ENCODE data around the gene TMCO5A.
A peak's percentile ranks its signal among the peaks of the same experiment; 100 is the strongest.
"Not testable (repeated sequence)": the region's sequence is repeated elsewhere in the genome, so short reads cannot be mapped to it uniquely, and the experiment has no call there.

The TMCO5A gene

DNA sequence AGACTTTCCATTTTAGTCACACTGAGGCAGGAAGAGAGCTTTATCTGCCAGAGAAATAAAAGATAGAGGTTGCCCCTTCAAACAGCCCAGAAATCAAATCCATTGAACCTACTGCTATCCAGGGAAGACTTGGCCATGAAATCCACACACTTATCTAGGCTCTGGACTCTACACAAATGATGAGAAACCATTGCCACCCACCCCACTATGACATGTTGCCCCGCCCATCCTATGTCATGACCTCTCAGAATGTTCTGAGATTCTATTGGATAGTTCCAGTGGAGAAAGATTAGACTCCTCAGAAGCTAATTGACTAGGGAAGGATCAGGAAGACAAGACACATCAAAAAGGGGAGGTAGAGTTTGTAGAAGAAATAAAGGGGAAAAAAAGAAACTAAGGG is at the start of gene TMCO5A:
Gene TMCO5A (plus strand): TSS at position 301 of the 400 bp plus-strand sequence. CDS start 1,684 bp downstream, outside the sequence.
- FAIRE-seq (no peak), DNase-seq (ENCODE audit: low spot score) (no peak)

DNA sequence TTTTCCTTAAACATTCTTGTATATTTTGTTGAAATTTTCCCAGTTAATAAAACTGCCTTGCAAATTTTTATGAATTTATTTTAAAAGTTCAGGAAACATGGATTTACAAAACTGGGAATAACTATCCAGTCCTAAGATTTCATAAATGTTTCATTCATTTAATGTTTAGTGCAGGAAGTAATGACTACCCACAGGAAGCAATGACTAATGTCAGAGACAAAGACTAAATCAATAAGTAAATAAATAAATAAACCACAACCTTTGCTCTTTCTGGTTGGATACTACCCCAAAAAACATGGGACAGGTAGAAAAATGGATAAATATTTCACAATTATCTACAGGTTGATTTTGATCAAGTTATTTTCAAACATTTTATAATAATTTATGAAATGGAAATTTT is 48.8 kb upstream of the TMCO5A start:
- FAIRE-seq (no peak), DNase-seq (ENCODE audit: low spot score) (no peak)

DNA sequence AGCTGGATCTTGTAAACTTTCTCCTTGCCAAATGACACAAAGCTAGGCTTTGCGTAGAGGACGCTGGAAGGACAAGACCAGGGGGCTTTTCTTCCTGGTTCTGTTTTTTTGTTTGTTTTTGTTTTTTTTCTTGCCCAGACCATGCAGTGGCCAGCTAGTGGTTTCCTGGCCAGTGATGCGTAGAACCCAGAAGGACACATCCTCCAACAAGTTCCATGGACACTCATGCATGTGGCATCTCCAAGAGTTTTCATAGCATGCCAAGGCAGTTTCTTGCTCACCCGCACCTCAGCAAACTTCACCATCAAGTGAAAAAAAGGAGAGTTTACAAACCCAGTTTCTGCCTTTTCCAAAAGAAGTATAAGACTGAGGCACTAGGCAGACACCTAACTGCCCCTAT is 46.1 kb upstream of the TMCO5A start:
- FAIRE-seq: no peak
- peak; percentile 32 for DNase-seq (ENCODE audit: low spot score)

DNA sequence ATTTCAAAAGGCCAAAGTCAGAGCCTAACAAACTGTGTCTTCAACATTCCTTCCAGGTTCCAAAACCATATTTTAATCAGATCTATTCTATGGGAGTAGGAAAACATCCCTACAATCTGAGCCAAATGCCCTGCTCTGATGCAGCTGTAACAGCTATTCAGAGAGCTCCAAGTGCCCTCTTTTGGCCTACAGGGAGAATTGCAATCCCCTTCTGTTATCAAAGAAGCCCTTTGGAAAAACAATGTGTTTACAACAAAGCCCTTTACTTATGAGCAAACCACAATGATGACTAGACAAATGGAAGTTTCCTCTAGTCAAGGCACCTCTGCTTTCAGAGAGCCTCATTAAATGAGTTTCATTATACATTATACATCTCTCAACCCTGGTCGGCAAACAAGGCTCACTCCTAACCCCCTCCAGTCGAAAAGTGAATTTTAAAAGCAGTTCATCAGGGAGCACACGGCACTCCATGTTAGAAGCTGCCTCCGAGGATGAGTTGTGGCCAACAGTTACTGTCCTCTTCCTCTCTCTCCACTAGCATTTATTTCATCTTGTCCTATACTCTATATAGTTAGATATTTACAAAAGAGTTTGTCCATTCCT is 42.6 kb upstream of the TMCO5A start:
- DNase-seq (ENCODE audit: low spot score): peak; percentile 36
- no peak for FAIRE-seq

DNA sequence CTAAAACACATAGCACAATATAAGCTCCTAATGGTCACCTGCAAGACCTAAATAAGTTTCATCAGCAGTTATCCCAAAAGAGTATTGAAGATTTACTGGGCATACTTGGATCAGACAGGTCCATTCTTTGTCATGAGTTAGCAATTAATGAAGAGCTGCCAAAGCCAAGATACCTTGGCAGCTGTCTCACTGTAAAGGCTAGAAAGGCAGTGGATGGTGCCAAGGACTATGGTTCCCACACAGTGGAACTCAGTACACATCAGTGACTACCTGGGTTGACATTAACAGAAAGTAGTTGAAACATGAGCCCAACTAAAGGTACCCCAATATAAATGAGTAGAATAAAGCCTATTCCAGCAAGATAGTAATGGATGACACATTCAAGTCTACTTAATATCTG is 41.1 kb upstream of the TMCO5A start:
- FAIRE-seq (no peak), DNase-seq (ENCODE audit: low spot score) (no peak)

DNA sequence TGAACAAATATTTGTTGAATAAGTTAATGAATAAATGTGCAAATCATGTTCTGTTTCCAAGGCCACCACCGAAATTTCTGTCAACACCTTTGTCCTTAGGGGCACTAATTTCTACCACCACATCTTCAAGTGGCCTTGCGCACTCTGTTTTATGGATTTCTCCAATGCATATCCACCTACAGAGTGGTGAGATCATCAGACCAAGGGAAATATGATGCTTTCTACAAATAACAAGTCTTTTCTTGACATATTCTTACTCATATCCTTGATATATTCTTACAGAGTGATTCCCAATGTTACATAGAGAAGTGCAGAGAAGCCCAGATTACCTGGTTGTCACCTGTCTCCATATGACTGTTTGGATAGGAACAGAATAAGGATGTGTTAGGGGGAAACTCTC is 36.1 kb upstream of the TMCO5A start:
- FAIRE-seq: no peak
- DNase-seq (ENCODE audit: low spot score): no peak

DNA sequence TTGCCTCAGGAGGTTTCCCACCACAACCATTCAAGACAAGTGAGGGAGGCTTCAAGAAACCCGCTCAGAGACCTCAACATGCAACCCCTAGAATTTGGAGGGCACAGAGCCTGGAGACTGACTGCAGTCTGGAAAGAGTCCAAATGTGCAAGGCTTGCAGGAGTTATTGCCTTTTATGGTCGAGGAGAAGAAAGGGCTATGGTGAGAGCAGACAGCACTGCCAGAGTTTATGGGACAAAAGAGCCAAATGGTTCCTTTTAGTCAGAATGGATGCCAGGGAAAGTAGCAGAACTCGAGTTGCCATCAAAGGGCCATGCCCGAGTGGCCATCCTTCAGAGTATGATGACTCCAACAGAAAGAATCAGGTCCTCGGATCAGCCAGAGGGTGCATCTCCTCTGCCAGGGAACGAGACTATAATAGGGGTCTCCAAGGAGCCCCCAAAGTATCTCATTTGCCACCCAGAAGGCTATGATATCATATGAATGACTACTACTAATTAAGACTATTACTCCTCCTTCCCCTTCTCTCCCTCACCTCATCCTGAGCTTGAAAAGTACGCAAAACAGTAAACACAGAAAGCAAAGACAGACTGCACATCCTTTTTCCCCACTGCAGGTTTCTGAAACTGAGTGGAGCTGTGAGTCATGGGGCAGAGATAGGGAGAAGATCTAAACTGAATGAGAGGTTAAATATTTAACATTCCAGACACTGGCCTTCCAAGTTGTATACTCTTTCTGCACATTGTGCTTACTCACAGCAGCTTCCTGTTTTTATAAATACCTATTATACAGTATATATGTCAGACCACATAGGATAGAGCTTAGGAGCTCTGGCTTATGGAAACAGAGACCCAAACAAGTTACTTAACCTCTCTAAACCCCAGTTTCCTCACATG is 33.9 kb upstream of the TMCO5A start:
- DNase-seq (ENCODE audit: low spot score): peak; percentile 39

DNA sequence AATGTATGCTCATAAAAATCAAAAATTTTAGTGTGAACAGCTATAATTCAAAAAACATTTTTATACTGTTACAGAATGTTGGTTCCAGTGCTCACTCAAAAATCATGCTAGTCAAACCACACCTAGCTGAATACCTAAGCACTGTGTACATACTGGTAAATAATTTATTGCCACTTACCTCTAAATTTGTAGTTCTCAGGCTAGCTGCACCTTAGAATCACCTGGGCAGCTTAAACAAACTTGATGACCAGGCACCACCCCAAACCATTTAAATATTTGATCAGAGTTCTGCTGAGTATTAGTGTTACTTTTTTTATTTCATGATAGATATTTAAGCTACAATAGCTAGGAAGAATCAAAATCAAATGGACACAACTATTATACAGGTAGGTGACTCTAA is 32.3 kb upstream of the TMCO5A start:
- FAIRE-seq: no peak
- DNase-seq (ENCODE audit: low spot score): no peak

More for the DNA sequence above, 33.9 kb upstream of the TMCO5A start:
- FAIRE-seq: no peak

DNA sequence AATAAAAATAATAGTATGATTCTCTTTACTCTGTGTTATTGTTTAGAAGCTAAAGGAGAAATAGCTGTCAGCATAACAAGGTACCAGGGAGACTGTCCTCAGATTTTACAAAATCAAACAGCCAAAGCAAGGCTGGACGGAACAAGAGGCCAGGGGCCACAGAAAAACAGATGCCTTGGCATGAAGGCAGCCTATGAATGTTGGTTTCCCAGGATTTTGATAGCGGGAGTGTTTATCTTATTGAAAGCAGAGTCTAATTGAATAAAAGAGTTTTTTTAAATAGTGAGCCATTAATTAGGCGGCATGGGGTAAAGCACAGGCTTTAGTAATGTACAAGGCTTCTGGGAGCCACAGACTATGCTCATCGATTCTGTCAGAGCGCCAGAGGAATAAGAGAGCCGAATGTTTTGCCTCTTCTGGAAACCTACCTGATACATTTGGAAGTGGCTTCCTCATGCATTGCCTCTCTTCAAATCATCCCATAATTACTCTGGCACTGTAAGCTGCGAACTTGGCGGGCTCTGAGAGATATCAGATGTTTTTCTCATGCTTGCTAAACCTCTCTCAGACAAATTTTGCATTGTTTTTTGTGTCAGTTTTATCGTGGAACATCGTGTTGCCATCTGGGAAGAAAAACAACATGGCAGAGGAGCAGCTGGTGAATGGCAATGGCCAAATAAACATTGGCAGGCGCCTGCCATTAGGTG is 30.4 kb upstream of the TMCO5A start:
- FAIRE-seq (no peak), DNase-seq (ENCODE audit: low spot score) (no peak)

DNA sequence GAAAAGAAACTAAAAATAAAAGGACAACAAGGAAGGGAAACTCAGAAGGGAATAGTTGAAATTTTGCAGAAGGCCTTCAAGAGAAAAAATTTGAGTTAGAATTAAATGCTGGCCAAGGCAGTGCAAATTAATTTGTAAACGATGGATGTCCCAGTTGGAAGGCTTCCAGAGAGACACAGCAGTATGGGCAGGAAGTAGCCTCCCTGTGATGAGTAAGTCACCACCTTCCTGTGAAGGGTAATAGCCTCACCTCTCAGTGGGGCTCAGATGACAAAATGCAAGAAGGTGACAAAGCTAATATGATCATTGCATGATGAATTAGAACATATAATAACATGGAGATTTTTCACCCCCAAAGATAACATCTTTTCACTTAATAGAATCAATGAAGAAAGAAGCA is 27.3 kb upstream of the TMCO5A start:
- DNase-seq (ENCODE audit: low spot score) (peak; percentile 49), FAIRE-seq (peak; percentile 67)

DNA sequence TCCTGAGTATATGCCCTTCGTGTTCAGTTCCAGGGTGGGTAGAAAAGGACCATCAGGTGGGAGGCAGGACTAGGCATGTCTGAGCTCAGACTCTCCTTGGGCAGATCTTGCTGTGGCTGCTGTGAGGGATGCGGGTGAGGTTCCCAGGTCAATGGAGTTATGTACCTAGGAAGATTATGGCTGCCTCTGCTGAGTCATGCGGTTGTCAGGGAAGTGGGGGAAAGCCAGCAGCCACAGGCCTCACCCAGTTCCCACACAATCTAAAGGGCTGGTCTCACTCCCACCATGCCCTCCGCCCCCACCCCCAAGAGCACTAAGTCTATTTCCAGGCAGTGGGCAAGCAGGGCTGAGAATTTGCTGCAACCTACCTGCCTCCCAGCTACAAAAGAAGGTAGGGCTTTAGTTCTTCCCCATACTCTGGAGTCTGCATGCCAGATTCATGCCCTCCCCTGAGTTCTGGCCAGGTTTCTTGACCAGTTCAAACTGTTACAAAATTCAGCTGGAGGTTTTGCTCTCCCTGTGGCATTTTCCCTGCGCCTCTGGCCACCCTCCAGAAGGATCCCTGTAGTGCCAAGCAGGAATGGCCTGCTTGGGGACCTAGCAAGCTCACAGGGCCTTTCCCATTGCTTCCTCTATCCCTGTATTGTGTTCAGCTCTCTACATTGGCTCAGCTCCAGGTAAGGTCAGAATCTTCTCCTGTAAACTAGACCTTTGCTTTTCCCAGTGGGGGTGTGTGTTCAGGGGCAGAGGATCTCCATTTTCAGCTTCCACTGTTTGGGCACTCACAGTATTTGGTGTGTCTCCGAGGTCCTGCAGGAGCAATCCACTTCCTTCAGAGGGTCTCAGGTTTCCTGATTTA is 12.7 kb upstream of the TMCO5A start:
- no peak for FAIRE-seq

DNA sequence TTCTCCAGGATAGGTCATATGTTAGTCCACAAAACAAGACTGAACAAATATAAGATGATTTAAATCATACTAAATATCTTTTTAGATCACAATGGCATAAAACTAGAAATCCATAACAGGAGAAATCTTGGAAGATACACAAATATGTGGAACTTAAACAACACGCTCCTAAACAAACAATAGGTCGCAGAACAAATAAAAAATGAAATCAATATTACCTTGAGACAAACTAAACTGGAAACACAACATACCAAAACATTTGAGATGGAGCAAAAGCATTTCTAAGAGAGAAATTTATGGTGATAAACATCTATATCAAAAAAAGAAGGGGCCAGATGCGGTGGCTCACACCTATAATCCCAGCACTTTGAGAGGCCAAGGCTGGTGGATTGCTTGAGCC is 8.3 kb upstream of the TMCO5A start:
- no peak for DNase-seq (ENCODE audit: low spot score)
- FAIRE-seq: no peak

More for the DNA sequence above, 12.7 kb upstream of the TMCO5A start:
- DNase-seq (ENCODE audit: low spot score): no peak

DNA sequence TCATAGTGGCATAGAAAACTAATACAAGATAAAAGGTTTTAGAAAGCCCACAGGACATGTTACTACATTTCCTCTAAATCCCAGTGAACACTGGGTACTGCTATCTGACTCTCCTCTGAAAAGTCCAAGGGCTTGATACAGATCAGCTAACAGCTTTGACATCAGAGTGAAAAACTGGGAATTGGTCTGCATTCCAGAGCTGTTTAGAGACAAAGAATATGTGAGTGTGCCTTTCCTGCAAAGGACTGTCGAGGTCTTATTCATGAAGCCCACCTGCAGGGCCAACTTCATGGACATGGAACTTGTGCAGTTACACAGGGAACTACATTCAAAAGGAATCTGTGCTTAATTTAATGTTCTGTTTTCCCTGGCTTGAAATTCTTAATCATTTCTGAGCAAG is 5.2 kb upstream of the TMCO5A start:
- no peak for FAIRE-seq

DNA sequence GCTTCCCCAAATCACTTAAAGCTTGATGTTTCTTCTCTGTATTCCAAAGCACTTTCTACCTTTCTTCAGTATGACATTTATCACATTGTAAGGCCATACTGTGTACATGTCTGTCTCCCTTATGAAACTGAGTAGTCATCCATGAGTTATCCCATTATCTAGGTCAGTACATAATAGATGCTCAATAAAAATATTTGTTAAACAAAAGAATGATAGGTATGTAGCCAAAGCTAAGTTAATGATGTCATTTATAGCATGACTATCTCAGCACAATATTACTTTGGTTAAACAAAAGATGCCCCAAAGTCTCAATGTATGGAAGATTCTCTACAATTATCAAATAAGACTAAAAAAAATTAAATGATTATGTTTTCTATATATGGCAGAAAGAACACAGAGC is 3.1 kb upstream of the TMCO5A start:
- no peak for DNase-seq (ENCODE audit: low spot score)
- no peak for FAIRE-seq

More for the DNA sequence above, 5.2 kb upstream of the TMCO5A start:
- no peak for DNase-seq (ENCODE audit: low spot score)

DNA sequence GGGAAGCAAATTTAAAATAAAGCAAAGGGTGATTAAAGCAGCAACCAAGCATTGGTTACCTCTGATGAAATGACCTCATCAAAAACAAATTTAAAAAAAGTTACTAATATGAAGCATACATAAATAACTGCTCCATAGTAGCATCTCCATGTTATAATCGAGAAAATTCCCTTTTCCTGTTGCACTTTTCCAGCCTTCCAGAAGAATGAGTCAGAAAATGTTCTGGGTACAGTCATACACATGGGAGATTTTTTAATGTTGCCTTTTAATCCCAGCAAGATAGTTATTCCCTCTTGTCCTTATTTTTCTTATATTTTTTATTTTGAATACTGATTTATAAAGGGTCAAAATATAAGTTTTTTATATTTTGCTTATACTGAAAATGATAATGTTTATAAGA is 2.6 kb upstream of the TMCO5A start:
- FAIRE-seq: no peak
- DNase-seq (ENCODE audit: low spot score): peak; percentile 10

DNA sequence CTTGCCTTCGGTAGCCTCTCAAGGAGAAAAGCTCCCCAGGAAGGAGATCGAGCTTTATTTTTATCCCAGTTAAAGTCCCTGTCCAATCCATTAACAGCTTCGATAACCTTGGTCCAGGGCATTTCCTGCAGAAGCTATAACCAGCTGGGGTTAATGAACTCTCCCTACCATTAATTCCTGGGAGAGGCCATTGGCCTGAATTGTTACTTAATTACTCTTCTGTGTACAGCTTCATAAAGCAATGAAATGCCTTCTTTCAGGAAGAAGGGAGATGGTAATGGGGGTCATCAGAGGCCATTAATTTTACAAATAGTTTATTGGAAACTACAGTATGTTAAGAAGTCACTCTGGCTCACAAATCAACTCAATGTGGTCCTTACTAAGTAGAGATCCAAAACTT is 1.9 kb upstream of the TMCO5A start:
- DNase-seq (ENCODE audit: low spot score) (no peak), FAIRE-seq (no peak)

DNA sequence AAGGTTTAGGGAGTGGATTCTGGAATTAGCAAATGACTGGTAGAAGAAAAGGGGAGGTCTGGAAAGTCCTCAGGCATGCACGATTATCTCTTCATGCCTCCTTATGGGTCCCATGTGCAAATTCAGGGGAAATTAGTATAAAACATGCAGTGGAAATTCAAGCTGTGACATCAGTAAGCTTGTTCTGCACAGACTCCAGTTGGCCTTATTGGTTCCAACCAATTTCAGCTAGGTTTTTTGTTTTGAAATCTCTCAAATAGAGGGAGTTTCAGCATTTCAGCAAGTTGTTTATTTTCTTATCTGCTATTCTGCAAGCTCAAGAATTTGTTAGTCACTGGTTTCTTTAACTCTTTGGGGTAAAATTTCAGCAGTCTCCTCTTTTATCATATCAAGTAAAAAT is 774 bp upstream of the TMCO5A start:
- no peak for DNase-seq (ENCODE audit: low spot score)
- no peak for FAIRE-seq

DNA sequence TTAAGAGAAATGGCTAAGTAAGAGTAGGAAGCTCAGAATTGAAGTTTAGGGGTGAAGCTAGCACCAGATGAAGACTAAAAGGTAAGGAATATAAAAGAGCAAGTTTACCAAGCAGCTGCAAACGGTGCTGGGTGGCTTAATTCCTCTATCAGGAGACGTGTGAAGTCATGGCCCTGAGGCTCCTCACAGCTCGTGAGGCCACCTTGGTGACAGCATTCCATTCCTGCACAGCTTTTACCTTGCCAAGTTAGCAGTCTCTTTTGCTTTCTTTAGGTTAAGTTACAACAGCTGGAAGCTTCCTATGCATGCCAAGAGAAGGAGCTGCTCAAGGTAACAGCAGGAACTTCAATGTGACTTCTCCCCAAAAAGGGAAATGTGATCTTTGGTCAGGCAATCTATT is 6.4 kb downstream of the TMCO5A start:
- FAIRE-seq (no peak), DNase-seq (ENCODE audit: low spot score) (no peak)

DNA sequence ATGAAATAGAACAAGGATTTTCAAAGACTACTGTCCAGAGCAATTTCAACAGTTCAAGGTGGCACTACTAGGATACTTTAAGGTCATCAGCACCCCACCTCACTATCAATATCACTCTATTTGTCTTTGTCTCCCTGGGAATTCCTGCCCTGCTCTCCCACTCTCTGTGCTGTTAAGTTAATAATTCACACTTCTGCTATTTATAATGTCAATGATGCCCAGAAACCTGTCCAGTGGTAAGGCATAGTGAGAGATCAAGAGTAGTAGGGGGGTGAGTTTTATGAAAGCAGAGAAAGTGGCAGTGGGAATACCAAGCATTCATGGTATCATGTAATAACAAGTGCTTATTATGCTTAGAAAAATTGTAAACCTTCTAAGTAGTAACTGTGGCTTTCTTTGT is 7.3 kb downstream of the TMCO5A start:
- DNase-seq (ENCODE audit: low spot score): no peak
- no peak for FAIRE-seq

DNA sequence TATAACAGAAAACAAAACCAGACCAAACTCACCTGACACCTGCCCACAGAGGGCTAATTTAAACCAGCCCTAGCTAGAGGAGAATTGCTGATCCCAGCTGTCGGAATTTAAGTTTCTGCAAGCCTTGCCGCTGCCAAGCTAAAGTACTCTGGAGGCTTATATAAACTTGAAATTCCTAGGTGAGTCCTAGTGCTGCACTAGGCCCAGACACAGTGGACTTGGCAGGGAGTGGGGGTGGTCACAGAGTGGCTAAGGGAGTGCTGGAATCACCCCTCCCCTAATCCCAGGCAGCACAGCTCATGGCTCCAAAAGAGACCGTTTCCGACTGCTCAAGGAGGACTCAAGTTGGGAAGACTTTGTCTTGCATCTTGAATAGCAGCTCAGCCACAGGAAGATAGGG is 17.6 kb downstream of the TMCO5A start:
- no peak for FAIRE-seq
- no peak for DNase-seq (ENCODE audit: low spot score)

DNA sequence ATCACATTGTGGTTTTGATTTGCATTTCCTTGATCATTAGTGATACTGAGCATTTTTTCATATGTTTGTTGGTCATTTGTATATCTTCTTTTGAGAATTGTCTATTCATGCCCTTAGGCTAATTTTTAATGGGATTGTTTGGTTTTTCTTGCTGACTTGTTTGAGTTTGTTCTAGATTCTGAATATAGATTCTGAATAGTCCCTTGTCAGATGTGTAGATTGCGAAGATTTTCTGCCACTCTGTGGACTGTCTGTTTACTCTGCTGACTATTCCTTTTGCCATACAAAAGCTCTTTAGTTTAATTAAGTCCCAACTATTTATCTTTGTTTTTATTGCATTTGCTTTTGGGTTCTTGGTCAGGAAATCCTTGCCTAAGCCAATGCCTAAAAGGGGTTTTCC is 26.3 kb downstream of the TMCO5A start:
- DNase-seq (ENCODE audit: low spot score); FAIRE-seq: not testable (repeated sequence)
